ENCODE measurements around the gene IHH. TPM values are rescaled to one million over a fixed set of nuclear protein-coding genes. Genes with fewer than 3 reads are reported as not detected.

The IHH gene
- total and polyA plus RNA-seq, 9 of the 15 experiments (the other 6 are each of a cell fraction or from before 2014, with no cell fraction given) = 0.07 TPM; not detected in 8

DNA sequence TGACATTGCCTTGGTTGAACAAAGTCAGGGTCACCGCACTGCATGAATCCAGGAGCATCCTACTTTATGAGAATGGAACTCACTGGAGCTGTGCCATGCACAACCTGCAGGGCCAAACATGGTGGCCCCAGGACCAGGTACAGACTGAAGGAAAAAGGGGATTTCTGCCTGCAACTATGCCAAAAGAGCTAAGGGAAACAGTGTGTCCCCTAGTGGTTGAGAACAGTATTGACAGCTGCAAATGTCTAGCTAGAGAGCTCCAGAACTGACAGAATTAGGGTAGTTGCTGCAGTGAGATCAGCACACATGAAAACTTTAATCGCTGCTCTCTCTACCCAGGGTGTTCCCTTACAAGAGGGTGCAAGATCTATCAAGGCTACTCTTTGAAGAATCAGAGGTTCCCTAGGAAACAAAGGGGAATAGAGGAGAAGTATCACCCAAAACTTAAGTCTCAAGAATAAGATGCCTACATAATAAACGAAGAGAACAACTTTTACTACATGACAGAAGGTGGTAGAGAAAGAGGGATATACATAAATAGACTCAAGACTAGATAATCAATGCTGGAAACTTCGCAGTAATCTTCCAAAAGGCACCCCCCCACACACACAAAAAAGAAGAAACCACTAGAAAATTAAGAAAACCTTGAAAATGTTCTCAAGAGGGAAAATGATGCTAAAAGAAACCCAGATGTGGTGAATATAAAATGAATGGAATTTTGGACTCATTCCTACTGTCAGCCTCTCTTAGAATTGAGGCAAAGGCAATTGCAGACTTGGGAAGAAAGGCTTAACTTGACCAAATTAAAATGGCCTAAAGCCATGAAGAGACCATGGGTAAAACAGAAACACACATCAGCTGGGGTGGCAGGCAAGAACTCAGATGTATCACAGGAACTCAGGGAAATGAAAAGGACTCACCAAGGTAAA lies 43.6 kb upstream of the IHH start (continued):
- TF ChIP-seq, protein P1, sequence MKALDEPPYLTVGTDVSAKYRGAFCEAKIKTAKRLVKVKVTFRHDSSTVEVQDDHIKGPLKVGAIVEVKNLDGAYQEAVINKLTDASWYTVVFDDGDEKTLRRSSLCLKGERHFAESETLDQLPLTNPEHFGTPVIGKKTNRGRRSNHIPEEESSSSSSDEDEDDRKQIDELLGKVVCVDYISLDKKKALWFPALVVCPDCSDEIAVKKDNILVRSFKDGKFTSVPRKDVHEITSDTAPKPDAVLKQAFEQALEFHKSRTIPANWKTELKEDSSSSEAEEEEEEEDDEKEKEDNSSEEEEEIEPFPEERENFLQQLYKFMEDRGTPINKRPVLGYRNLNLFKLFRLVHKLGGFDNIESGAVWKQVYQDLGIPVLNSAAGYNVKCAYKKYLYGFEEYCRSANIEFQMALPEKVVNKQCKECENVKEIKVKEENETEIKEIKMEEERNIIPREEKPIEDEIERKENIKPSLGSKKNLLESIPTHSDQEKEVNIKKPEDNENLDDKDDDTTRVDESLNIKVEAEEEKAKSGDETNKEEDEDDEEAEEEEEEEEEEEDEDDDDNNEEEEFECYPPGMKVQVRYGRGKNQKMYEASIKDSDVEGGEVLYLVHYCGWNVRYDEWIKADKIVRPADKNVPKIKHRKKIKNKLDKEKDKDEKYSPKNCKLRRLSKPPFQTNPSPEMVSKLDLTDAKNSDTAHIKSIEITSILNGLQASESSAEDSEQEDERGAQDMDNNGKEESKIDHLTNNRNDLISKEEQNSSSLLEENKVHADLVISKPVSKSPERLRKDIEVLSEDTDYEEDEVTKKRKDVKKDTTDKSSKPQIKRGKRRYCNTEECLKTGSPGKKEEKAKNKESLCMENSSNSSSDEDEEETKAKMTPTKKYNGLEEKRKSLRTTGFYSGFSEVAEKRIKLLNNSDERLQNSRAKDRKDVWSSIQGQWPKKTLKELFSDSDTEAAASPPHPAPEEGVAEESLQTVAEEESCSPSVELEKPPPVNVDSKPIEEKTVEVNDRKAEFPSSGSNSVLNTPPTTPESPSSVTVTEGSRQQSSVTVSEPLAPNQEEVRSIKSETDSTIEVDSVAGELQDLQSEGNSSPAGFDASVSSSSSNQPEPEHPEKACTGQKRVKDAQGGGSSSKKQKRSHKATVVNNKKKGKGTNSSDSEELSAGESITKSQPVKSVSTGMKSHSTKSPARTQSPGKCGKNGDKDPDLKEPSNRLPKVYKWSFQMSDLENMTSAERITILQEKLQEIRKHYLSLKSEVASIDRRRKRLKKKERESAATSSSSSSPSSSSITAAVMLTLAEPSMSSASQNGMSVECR (CRISPR knock-in tag; IDR thresholded peaks at IDR 0.05) = no peak
- TF ChIP-seq RBM17 (IDR thresholded peaks at IDR 0.05; ENCODE audit: borderline replicate concordance, low read depth, low read length) (no peak), ZNF133 (CRISPR knock-in tag; IDR thresholded peaks at IDR 0.05) (no peak), ZNF695 (CRISPR knock-in tag; IDR thresholded peaks at IDR 0.05) (no peak), PRMT5 (CRISPR knock-in tag; IDR thresholded peaks at IDR 0.05) (no peak), RFX1 (IDR thresholded peaks at IDR 0.05) (no peak), ZNF324 (CRISPR knock-in tag; IDR thresholded peaks at IDR 0.05) (no peak), ZSCAN32 (CRISPR knock-in tag; IDR thresholded peaks at IDR 0.05) (no peak), JUNB (CRISPR knock-in tag; conservative IDR thresholded peaks at IDR 0.05) (no peak), KLF16 (IDR thresholded peaks at IDR 0.05) (peak; percentile 55; the same call in 1 of the 2 replicates), SMARCA4 (IDR thresholded peaks at IDR 0.05) (no peak)
- TF ChIP-seq, protein P2, sequence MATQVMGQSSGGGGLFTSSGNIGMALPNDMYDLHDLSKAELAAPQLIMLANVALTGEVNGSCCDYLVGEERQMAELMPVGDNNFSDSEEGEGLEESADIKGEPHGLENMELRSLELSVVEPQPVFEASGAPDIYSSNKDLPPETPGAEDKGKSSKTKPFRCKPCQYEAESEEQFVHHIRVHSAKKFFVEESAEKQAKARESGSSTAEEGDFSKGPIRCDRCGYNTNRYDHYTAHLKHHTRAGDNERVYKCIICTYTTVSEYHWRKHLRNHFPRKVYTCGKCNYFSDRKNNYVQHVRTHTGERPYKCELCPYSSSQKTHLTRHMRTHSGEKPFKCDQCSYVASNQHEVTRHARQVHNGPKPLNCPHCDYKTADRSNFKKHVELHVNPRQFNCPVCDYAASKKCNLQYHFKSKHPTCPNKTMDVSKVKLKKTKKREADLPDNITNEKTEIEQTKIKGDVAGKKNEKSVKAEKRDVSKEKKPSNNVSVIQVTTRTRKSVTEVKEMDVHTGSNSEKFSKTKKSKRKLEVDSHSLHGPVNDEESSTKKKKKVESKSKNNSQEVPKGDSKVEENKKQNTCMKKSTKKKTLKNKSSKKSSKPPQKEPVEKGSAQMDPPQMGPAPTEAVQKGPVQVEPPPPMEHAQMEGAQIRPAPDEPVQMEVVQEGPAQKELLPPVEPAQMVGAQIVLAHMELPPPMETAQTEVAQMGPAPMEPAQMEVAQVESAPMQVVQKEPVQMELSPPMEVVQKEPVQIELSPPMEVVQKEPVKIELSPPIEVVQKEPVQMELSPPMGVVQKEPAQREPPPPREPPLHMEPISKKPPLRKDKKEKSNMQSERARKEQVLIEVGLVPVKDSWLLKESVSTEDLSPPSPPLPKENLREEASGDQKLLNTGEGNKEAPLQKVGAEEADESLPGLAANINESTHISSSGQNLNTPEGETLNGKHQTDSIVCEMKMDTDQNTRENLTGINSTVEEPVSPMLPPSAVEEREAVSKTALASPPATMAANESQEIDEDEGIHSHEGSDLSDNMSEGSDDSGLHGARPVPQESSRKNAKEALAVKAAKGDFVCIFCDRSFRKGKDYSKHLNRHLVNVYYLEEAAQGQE (IDR thresholded peaks at IDR 0.05; ENCODE audit: borderline replicate concordance) = no peak
- TF ChIP-seq, protein P2 (CRISPR knock-in tag; IDR thresholded peaks at IDR 0.05; ENCODE audit: low read depth) = no peak
- TF ChIP-seq, protein P3, sequence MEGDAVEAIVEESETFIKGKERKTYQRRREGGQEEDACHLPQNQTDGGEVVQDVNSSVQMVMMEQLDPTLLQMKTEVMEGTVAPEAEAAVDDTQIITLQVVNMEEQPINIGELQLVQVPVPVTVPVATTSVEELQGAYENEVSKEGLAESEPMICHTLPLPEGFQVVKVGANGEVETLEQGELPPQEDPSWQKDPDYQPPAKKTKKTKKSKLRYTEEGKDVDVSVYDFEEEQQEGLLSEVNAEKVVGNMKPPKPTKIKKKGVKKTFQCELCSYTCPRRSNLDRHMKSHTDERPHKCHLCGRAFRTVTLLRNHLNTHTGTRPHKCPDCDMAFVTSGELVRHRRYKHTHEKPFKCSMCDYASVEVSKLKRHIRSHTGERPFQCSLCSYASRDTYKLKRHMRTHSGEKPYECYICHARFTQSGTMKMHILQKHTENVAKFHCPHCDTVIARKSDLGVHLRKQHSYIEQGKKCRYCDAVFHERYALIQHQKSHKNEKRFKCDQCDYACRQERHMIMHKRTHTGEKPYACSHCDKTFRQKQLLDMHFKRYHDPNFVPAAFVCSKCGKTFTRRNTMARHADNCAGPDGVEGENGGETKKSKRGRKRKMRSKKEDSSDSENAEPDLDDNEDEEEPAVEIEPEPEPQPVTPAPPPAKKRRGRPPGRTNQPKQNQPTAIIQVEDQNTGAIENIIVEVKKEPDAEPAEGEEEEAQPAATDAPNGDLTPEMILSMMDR (IDR thresholded peaks at IDR 0.05 in 2 of 3, conservative IDR thresholded peaks at IDR 0.05 in 1 of 3; ENCODE audit: insufficient read depth in 2 of 3, low read depth in 1 of 3, low read length in 3 of 3) = peak; percentile 72 to 82 (median 75)
